Upper lobe of left lung (tissue), 6 donors: ENCODE measurements around the gene SLITRK6. TPM values are rescaled to one million over a fixed set of nuclear protein-coding genes. Genes with fewer than 3 reads are reported as not detected.
"Not testable (repeated sequence)": the region's sequence is repeated elsewhere in the genome, so short reads cannot be mapped to it uniquely, and the experiment has no call there.

Experiments
- ATAC-seq, 2 donors: fragments of 200-7000 bp; cut with Tn5 transposase; one replicate each; pipeline ENCODE4 v1.9.1; 2022; ENCODE audit warnings: mild to moderate bottlenecking in 2 of 2, moderate library complexity in 2 of 2; ENCODE audit not compliant: low FRiP score in 2 of 2
- DNase-seq, 2 donors: peaks; one replicate each; pipeline ENCODE4 v3.0.0-alpha.2; 2019 to 2020
- H3K27ac ChIP-seq, 4 donors: fragments of 200-600 bp; sonication (generic); one replicate each; pipeline ENCODE4 v1.5.1; 2016 to 2019
- H3K27me3 ChIP-seq, 4 donors: fragments of 200-600 bp; sonication (generic); one replicate each; pipeline ENCODE4 v1.5.1; 2017 to 2019
- H3K36me3 ChIP-seq, 4 donors: fragments of 200-600 bp; sonication (generic); one replicate each; pipeline ENCODE4 v1.5.1; 2016 to 2019
- H3K4me1 ChIP-seq, 4 donors: fragments of 200-600 bp; sonication (generic); one replicate each; pipeline ENCODE4 v1.5.1; 2018 to 2019
- H3K4me3 ChIP-seq, 4 donors: fragments of 200-600 bp; sonication (generic); one replicate each; pipeline ENCODE4 v1.5.1; 2017 to 2019; ENCODE audit warnings: mild to moderate bottlenecking in 2 of 4, moderate library complexity in 1 of 4
- H3K9me3 ChIP-seq, 4 donors: fragments of 200-600 bp; sonication (generic); one replicate each; pipeline ENCODE4 v1.5.1; 2018 to 2019
- EP300 ChIP-seq, 4 donors: sonication (generic); formaldehyde crosslinking; IDR thresholded peaks; one replicate each; pipeline ENCODE4 v1.5.1; 2017; ENCODE audit warnings: antibody characterized with exemption in 4 of 4, control low read depth in 2 of 4
- POLR2A ChIP-seq, 4 donors: fragments of 450-650 bp; IDR thresholded peaks; one replicate each; pipeline ENCODE4 v1.5.1; 2016 to 2017; ENCODE audit warnings: antibody characterized with exemption in 4 of 4, mild to moderate bottlenecking in 2 of 4
- POLR2AphosphoS5 ChIP-seq, 2 donors: sonication (generic); formaldehyde crosslinking; IDR thresholded peaks; one replicate each; pipeline ENCODE4 v1.5.1; 2017; ENCODE audit warnings: antibody characterized with exemption in 2 of 2
- WGBS, 2 donors: methylation state at CpG; one replicate each; pipeline ENCODE4 v1.1.5; 2017 to 2018; 5-methylcytosine and 5-hydroxymethylcytosine counted together
- total RNA-seq, 6 donors: library from RNA; depleted of rRNA in 4 of 6; stranded (reverse); fragments of >200 nt in 4 of 6; gene quantifications; one replicate each; pipeline versions ENCODE4 v1.1.0 to v1.2.1, GENCODE V29; 2016 to 2021
- TF ChIP-seq, protein P1 (sequence below), 6 experiments: fragments of 450-650 bp in 4 of 6; fragments of 200-600 bp in 2 of 6; sonication (generic) in 2 of 6; IDR thresholded peaks; one replicate each; pipeline ENCODE4 v1.5.1; 2016 to 2019; ENCODE audit warnings: antibody characterized with exemption in 6 of 6
- donor health status: DM: no; HTN: no; CAD: no; lungs with moderate emphysema.
- donor health status: DM: no; HTN: yes; CAD: no; lungs with severe emphysema.

SLITRK6 gene
- total RNA-seq, 6 donors from 2014 or later, result 0.66 to 12.4 (median 2.9) TPM

- Histone ChIP-seq H3K9me3 (no peaks in the 10 kb centered on the region), H3K4me1 (no peaks in the 10 kb centered on the region), H3K27ac (no peak overlapping the region), H3K4me3 (no peak overlapping the region), H3K36me3 (no peaks in the 10 kb centered on the region), H3K27me3 (no peaks in the 10 kb centered on the region)
- ATAC-seq (no peak), DNase-seq (no peak)
- TF ChIP-seq POLR2AphosphoS5 (IDR thresholded peaks at IDR 0.05) (no peak), EP300 (IDR thresholded peaks at IDR 0.05) (no peak), POLR2A (IDR thresholded peaks at IDR 0.05) (no peak)
- TF ChIP-seq, protein P1, sequence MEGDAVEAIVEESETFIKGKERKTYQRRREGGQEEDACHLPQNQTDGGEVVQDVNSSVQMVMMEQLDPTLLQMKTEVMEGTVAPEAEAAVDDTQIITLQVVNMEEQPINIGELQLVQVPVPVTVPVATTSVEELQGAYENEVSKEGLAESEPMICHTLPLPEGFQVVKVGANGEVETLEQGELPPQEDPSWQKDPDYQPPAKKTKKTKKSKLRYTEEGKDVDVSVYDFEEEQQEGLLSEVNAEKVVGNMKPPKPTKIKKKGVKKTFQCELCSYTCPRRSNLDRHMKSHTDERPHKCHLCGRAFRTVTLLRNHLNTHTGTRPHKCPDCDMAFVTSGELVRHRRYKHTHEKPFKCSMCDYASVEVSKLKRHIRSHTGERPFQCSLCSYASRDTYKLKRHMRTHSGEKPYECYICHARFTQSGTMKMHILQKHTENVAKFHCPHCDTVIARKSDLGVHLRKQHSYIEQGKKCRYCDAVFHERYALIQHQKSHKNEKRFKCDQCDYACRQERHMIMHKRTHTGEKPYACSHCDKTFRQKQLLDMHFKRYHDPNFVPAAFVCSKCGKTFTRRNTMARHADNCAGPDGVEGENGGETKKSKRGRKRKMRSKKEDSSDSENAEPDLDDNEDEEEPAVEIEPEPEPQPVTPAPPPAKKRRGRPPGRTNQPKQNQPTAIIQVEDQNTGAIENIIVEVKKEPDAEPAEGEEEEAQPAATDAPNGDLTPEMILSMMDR (IDR thresholded peaks at IDR 0.05), result no peak
- WGBS, 2 donors, result 77 to 86% methylated on average over 2 of the region's 2 CpGs
Measured at GRCh38 chr13:85755123-85755522, 44.1 kb downstream of the SLITRK6 start.

- not testable (repeated sequence) for H3K4me1 ChIP-seq, H3K4me3 ChIP-seq, H3K27ac ChIP-seq, H3K9me3 ChIP-seq, DNase-seq, H3K36me3 ChIP-seq, H3K27me3 ChIP-seq, ATAC-seq
- 62 to 87% methylated on average over 11 of the region's 11 CpGs for WGBS, 2 donors
Measured at GRCh38 chr13:85743201-85743770, 55.9 kb downstream of the SLITRK6 start.
